ENCODE results near the gene UNC13B. TPM values are rescaled to one million over a fixed set of nuclear protein-coding genes. Genes with fewer than 3 reads are reported as not detected.

Gene UNC13B
- total and polyA plus RNA-seq, 2 experiments from 2014 or later, result 8.7 to 52.1 TPM

DNA sequence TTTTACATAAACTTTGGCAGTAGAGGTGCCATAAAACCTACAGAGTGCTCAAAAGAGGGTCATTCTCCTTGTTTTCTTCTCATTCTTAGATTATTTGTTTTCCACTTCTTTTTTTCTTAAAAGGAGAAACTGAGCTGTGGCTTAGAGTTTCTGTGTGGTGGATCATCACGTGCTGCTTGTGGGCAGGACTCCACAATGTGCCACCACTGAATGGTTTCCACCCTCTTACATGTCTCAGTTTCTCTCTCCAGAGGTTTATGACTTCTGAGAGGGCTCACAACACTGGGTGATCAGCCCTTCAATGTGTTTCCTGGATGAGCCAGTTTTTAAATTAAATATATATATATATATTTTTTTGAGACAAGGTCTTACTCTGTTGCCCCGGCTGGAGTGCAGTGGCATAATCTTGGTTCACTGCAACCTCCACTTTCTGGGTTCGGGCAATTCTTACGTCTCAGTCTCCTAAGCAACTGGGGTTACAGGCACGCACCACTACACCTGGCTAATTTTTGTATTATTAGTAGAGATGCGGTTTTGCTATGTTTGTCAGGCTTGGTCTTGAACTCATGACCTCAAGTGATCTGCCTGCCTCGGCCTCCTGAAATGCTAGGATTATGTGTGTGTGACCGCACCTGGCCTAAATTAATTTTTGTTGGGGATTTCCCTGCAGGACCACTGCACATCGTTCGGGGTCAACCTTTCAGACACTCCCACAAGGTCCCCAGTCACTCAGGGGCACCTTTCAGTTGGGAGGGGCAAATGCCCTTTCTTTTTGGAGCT lies 3.1 kb upstream of the UNC13B start:
- no peak overlapping the region for H3K4me3 ChIP-seq
- Mint-ChIP-seq H3K27ac (peak overlapping the region; percentile 80), H3K27me3 (ENCODE audit: insufficient read depth, low read depth, poor library complexity) (peaks cover 10% of the 10 kb centered on the region), H3K36me3 (ENCODE audit: low read depth) (no peaks in the 10 kb centered on the region; the same call in 2 of the 3 replicates), H3K9me3 (peaks cover 3% of the 10 kb centered on the region; the same call in 2 of the 3 replicates), H3K4me3 (no peak overlapping the region), H3K4me1 (peaks cover 29% of the 10 kb centered on the region)
- DNase-seq (ENCODE audit: low spot score) (no peak), ATAC-seq (no peak)
- no peaks in the 10 kb centered on the region for H3K27me3 ChIP-seq (ENCODE audit: insufficient read depth)
- H4K20me1 ChIP-seq (replicated peaks; ENCODE audit: insufficient read depth), result no peaks in the 10 kb centered on the region
- peak overlapping the region; percentile 84 for H3K27ac ChIP-seq (ENCODE audit: low read depth)
- TF ChIP-seq ZNF462 (CRISPR knock-in tag; IDR thresholded peaks at IDR 0.05), result no peak
- no peak for TF ChIP-seq CREB1 (CRISPR knock-in tag; IDR thresholded peaks at IDR 0.05; ENCODE audit: low read depth)
- no peak for TF ChIP-seq EZH2 (IDR thresholded peaks at IDR 0.05; ENCODE audit: low read depth, unreplicated experiment)
- no peak for TF ChIP-seq JUNB (IDR thresholded peaks at IDR 0.05; ENCODE audit: unreplicated experiment)
- no peak for TF ChIP-seq NANOG (IDR thresholded peaks at IDR 0.05; ENCODE audit: borderline replicate concordance)
- no peak for TF ChIP-seq ZNF331 (CRISPR knock-in tag; IDR thresholded peaks at IDR 0.05; ENCODE audit: low read depth)
- TF ChIP-seq EZH2phosphoT487 (IDR thresholded peaks at IDR 0.05; ENCODE audit: unreplicated experiment), result no peak
- TF ChIP-seq ZNF114 (CRISPR knock-in tag; IDR thresholded peaks at IDR 0.05), result no peak
- TF ChIP-seq CTCF (conservative IDR thresholded peaks at IDR 0.05; ENCODE audit: low read depth in 2 of 2), result no peak
- no peak for TF ChIP-seq REST (IDR thresholded peaks at IDR 0.05; ENCODE audit: unreplicated experiment)
- no peak for TF ChIP-seq ETS1 (IDR thresholded peaks at IDR 0.05)
- no peak for TF ChIP-seq STAT1 (IDR thresholded peaks at IDR 0.05; ENCODE audit: unreplicated experiment)
- TF ChIP-seq POLR2AphosphoS5 (IDR thresholded peaks at IDR 0.05; ENCODE audit: low read depth), result no peak
- peaks cover 41% of the 10 kb centered on the region for H3K4me1 ChIP-seq (ENCODE audit: insufficient read depth)
- H3K79me2 ChIP-seq (replicated peaks; ENCODE audit: insufficient read depth), result peaks cover 14% of the 10 kb centered on the region
- H2AFZ ChIP-seq, result no peak overlapping the region
- 0 out of 2 replicates have a peak, but pooled peaks cover 3% of the 10 kb centered on the region for H3F3A ChIP-seq (replicated peaks; ENCODE audit: low read depth)
- H3K36me3 ChIP-seq (ENCODE audit: insufficient read depth), result no peaks in the 10 kb centered on the region
- peak overlapping the region; percentile 4 for H3K4me2 ChIP-seq
- 0 out of 2 replicates have a peak, but pooled peaks cover 4% of the 10 kb centered on the region for H3K9me2 ChIP-seq (ENCODE audit: insufficient read depth)
